AG04449 (cell line): Measurements from ENCODE around the gene SRM.

ENCODE experiments used
- CTCF ChIA-PET: fragments of 350-600 bp; formaldehyde crosslinking; extraction: SDS; loops from one replicate; lab custom pipeline; 2021; ENCODE audit warnings: antibody characterized with exemption; lab: Yijun Ruan, JAX
- POLR2A ChIA-PET: fragments of 400-600, 350-600 bp; formaldehyde crosslinking; extraction: SDS; loops from one replicate; lab custom pipeline; 2020; ENCODE audit warnings: antibody characterized with exemption, inconsistent platforms; lab: Yijun Ruan, JAX
- DNase-seq: peaks from one replicate; pipeline ENCODE4 v3.0.0-alpha.2; 2010; ENCODE audit warnings: low read depth, low spot score
- H3K4me3 ChIP-seq: 2 replicates; pipeline ENCODE4 v1.5.1; 2011; ENCODE audit warnings: low read depth, mild to moderate bottlenecking, control low read depth, low read length
- TF ChIP-seq, protein P1 (sequence below): IDR thresholded peaks from one replicate; pipeline ENCODE4 v1.5.1; 2011; ENCODE audit warnings: mild to moderate bottlenecking, moderate library complexity, low read length, control low read depth, inconsistent platforms; ENCODE audit not compliant: insufficient read depth; ENCODE audit errors: missing control alignments

The SRM gene

DNA sequence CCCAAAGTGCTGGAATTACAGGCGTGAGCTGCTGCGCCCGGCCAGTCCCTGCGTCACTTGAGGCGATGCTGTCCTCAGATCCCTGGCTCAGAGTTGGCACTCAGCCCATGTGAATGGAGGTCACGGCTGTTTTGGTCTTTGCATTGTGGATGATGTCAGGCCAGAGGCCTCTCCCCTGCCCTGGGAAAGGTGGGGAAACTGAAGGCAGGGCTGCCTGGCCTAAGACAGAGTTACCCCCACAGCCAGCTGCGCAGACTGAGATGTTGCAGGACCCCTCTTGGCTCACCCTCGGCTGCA lies 13.6 kb downstream of the SRM start:
- POLR2A ChIA-PET = no interaction called here
- DNase-seq = no peak

DNA sequence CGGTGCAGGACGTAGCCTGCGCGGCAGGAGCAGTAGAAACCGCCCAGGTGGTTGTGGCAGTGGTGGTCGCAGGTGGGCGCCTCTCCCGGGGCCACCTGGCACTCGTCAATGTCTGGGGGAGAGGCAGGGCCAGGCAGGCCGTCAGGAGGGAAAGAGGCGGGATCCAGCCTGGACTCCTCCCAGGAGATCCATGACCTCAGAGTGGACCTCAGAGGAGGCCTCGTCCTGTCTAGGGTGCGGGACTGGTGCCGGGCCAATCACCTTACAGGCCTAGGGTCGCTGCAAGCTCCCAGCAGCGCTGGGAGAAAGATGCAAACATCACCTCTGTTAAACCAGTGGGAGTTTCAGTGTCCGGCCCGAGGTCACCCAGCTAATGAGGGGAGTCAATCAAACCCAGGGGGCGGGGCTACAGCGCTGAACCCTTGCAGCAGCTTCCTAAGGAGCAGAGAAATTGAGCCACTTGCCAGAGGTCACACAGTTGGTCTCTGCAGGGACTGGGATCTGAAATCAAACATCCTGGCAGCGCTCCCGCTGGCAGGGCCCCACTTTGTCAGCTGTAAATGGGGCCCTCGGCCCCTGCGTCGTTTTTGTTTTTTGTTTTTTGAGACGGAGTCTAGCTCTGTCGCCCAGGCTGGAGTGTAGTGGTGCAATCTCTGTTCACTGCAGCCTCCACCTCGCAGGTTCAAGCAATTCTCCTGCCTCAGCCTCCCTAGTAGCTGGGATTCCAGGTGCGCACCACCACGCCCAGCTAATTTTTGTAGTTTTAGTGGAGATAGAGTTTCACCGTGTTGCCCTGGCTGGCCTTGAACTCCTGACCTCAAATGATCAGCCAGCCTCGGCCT lies 14.2 kb downstream of the SRM start:
- no peak for DNase-seq
- H3K4me3 ChIP-seq = no peak overlapping the region
- ChIA-PET CTCF (interaction anchor here (13.9 kb wide), 1 partner anchor 7 kb away, joined by 161 read pairs; no protein-coding TSS in a partner anchor), POLR2A (no interaction called here)
- TF ChIP-seq, protein P1, sequence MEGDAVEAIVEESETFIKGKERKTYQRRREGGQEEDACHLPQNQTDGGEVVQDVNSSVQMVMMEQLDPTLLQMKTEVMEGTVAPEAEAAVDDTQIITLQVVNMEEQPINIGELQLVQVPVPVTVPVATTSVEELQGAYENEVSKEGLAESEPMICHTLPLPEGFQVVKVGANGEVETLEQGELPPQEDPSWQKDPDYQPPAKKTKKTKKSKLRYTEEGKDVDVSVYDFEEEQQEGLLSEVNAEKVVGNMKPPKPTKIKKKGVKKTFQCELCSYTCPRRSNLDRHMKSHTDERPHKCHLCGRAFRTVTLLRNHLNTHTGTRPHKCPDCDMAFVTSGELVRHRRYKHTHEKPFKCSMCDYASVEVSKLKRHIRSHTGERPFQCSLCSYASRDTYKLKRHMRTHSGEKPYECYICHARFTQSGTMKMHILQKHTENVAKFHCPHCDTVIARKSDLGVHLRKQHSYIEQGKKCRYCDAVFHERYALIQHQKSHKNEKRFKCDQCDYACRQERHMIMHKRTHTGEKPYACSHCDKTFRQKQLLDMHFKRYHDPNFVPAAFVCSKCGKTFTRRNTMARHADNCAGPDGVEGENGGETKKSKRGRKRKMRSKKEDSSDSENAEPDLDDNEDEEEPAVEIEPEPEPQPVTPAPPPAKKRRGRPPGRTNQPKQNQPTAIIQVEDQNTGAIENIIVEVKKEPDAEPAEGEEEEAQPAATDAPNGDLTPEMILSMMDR = no peak

More for the DNA sequence above, 13.6 kb downstream of the SRM start:
- TF ChIP-seq, protein P1 = no peak
- H3K4me3 ChIP-seq = no peak overlapping the region
- CTCF ChIA-PET = interaction anchor here (13.9 kb wide), 1 partner anchor 8 kb away, joined by 161 read pairs; no protein-coding TSS in a partner anchor

DNA sequence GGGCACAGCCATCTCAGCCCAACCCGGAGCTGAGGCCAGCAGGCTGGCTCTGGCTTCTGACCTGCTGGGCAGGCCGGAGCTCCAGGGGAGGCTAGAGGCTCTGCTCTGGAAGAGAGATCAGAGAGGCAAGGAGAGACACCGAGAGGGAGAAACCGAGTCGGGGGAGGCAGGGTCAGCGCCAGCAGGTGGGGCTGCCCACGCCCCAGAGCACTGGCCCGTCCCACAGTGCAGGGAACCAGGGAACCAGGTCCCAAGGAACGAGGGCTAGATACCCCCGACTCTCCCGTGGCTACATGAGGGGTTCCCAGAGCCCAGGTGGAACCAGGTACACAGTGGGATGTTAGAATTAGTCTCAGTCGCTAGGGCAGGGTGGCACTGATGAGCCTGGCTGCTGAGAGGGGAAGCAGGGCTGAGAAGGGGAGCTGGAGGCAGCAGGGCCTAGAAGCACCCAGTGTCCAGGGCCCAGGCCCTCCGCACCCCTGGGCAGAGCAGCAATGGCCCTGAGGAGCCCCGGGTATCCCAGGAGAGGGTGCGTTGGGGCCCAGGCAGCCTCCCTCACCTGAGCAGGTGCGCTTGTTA lies 14.9 kb downstream of the SRM start:
- CTCF ChIA-PET = interaction anchor here (13.9 kb wide), 1 partner anchor 7 kb away, joined by 161 read pairs; no protein-coding TSS in a partner anchor
- POLR2A ChIA-PET = no interaction called here
- DNase-seq = no peak

GRCh38 chr1:11044086-11044848 lies 15.6 kb downstream of the SRM start:
- POLR2A ChIA-PET = no interaction called here
- TF ChIP-seq, protein P1 = no peak
- CTCF ChIA-PET = no interaction called here
- H3K4me3 ChIP-seq = no peak overlapping the region
- DNase-seq = no peak

More for the DNA sequence above, 14.9 kb downstream of the SRM start:
- TF ChIP-seq, protein P1 = no peak
- no peak overlapping the region for H3K4me3 ChIP-seq

DNA sequence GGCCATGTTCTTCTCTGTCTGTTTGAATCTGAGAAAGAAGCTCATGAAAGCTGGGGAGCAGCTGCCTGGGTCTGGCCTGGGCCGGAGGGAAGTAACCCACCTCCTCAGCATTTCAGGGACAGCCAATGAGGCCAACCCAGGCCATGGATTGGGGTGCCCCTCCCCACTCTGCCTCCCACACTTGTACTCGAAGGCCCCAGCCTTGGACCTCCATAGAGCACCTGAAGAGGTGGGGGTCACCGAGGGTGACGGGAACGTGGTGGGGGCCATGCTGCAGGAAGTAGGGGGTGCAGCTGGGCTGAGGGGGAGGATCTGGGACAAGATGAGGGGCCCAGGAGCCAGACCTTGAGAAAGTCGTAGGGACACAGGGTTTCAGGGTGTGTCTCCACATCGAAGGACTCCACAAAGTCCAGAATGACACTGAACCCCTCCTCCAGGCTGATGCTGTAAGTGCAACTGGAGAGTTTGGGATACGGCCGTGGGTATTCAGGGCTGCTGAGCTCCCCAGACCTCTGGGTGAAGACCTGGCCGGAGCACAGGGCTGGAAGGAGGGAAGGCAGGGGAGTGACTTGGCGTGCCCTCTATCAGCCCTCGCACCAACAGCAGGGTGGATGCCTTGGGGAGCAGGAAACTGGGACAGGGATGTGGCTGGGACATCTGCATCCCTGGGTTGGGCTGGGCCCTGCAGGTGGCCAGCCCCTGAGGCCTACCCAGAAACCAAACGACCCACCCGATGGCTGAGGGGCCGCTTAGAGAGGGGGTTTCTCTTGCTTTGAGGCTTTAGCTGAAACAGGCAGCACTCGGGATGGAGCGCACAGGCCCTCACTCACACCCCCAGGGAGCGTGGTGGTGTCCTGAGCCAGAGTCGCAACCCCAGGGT lies 16.6 kb downstream of the SRM start:
- ChIA-PET CTCF (no interaction called here), POLR2A (no interaction called here)
- no peak for DNase-seq
- no peak overlapping the region for H3K4me3 ChIP-seq
- TF ChIP-seq, protein P1 = no peak
